Suppressor macrophage treated with lipopolysaccharide for 4 hours (primary cell): ENCODE measurements around the gene DCUN1D2.
"Not testable (repeated sequence)": the region's sequence is repeated elsewhere in the genome, so short reads cannot be mapped to it uniquely, and the experiment has no call there.

Experiments used
- DNase-seq: peaks from one replicate; pipeline ENCODE4 v3.0.0-alpha.2; 2020

DCUN1D2 gene

DNA sequence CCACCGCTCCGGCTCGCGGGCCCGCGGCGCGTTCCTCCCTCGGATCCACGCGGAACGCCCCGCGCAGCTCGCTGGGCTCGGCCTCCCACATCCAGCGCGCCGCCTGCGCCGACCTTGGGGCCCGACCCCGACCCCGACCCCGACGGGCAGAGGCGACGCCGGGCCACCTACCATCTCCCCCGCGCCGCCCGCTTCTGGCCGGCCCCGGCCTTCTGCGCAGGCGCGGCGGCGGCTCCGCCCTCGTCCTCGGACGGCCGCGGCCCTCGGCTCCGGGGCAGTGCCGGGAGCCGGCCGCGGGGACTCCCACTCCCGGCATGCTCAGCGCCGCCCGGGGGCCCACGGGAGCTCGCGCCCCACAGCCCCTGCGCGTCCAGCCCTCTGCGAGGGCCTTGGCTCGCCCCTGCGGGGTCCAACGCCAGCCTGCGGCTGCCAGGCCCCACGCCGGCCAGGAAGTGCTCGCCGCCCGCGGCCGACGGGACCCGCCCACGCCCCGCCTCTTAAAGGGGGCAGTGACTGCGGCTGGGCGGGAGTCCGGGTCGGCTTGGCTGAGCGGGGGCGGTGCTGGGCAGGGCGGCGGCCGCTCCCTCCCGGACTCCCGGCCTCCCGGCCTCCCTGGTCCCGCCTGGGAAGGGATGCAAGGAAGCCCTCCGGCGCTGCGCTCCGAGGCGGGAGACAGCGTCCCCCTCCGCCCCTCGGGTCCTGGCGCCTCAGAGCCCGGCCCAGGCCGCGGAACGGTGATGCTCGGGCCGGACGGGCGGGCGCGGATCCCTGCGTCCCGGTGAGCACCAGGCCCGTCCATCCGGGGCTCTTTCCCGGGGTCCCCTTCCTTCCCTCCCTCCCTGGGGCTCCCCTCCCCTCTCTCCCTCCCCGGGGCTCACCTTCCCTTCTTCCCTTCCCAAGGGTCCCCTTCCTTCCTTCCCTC, at the start of gene DCUN1D2:
Gene DCUN1D2 (minus strand): TSS at position 216 of the 922 bp plus-strand sequence. CDS start 42 bp downstream, at position 174.
- DNase-seq: peak; percentile 96

DNA sequence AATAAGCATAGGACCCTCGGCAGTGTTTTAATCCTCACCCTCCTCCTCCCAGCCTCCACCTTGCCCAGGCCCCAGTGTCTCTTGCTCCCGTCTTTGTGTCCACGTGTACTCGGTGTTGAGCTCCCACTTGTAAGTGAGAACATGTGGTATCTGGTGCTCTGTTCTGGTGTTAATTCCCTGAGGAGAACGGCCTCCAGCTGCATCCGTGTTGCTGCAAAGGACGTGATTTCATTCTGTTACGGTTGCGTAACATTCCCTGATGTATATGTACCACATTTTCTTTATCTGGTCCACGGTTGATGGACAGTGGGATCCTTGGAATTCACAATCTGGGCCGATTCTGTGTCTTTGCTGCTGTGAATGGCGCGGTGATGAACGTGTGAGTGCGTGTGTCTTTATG, 49.3 kb upstream of the DCUN1D2 start:
- no peak for DNase-seq

DNA sequence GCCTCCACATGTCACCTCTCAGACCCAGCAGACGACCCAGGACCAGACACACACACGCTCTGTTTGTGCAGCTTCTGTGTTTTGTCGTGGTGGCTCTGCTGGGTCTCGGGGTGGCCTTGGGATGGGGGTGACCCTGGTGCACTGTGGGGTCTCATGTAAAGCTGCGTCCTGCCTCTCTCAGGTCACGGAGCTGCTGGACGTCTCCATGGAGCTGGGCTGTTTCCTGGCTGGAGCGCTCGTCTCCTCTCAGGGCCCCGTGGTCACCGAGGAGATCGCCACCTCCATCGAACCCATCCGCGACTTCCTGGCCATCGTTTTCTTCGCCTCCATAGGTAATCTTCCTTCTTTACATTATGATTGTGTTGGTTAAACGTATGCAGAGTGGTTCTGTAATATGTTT, 48.7 kb upstream of the DCUN1D2 start:
- no peak for DNase-seq

DNA sequence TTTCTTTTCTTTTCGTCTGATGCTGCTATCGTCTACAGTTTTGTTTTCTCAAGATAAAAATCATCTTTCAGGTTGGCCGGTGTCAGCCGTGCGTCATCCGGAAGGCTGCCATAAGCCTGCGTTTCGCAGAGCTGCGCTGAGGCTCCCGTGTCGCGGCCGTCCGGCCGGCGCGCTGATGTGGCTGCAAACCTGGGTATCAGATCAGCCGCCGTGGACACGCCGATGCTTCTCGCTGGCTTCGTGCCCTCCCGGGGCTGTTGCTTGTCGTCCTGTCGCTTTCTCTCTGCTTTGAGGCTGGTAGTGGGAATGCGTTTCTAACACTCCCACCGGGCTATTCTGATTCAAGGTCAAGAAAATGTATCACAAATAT, 48.2 kb upstream of the DCUN1D2 start:
- no peak for DNase-seq

DNA sequence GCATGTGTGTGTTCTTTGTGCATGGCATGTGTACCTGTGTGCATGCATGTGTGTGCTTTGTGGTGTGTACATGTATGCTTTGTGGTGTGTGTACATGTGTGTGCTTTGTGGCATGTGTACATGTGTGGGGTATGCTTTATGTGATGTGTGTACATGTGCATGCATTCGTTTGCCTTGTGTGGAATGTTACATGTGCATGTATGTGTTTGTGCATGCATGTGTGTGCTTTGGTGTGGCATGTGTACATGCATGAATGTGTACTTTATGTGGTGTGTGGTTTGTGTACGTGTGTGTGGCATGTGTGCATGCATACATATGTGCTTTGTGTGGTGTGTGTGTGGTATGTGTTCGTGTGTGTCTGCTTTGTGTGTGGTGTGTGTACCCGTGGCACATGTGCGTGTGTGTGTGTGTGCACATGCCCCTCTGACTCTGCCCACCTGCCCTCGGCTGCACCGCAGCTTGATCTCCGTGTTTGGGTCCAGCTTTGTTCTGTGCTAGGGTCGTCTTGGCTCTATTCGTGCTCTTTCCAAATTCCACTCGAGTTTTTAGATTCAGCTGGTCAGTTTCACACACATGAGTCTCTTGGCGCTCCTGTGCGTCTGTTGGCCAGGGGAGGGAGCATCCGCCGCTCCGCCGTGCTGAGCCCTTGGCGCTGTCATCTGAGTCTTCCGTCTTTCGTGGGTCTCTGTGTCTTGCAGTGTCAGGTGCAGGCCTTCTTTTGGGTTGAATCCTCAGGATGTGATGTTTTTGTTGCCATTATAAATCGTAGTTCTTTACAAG, 47.6 kb upstream of the DCUN1D2 start:
- no peak for DNase-seq

DNA sequence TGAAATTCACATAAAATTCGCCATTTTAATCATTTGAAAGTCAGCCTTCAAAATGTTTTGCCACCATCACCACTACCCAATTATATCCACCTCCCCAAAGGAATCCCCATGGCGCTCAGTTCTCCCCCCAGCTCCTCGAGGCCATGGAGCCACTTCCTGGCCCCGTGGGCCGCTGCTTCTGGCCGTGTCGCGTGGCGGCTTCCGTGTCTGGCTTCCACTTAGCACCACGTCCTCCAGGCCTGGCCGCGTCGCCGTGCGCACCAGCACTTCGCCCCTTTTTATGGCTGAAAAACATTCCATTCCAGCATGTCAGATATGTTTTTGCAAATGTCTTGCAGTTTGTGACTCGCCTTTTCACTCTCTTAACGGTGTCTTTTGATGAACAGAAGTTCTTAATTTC, 46.7 kb upstream of the DCUN1D2 start:
- no peak for DNase-seq

DNA sequence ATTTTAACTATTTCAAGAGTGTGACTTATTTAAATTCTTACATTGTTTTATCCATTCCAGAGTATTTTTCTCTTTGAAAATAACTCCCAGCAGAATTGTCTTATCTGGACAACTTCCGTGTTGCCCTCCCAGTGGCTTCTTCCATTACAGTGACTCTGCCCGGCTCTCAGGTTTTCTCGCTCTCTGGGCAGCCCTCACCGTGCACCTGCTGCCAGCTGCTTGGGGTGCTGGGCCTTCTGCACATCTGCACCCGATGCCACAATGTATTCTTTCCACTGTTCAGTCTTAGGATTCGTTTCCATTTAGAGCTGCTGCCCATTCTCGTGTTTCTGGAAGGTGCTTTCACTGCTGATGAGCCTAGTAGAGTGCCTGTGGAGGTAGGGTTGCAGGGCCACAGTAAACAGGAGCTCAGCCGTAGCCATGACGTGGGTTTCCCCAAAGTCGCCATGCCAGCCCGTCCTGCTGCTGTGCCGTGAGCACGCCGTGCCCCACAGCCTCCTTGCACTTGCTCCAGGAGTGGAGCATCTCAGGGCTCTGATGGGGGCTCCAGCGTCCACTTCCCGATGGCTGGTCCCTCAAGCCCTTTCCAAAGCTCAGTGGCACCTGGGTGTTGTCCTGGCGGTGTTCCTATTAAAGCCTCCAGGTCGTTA, 46.1 kb upstream of the DCUN1D2 start:
- DNase-seq: no peak

DNA sequence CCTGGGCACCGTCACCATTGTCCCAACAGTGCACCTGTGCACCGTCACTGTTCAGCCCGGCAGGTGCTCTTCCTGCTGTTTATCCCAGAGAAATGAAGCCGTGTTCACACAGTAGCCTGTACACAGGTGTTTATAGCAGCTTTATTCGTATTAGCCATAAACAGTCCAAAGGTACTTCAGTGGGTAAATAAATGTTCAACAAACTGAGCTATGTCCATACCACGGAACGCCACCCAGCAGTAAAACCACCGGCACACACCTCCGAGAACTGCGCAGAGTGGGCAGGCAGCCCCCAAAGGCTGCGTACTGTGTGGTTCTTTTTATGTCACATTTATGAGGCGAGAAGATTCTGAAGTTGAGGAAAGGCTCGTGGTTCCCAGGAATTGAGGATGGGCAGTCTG, 44.9 kb upstream of the DCUN1D2 start:
- no peak for DNase-seq

DNA sequence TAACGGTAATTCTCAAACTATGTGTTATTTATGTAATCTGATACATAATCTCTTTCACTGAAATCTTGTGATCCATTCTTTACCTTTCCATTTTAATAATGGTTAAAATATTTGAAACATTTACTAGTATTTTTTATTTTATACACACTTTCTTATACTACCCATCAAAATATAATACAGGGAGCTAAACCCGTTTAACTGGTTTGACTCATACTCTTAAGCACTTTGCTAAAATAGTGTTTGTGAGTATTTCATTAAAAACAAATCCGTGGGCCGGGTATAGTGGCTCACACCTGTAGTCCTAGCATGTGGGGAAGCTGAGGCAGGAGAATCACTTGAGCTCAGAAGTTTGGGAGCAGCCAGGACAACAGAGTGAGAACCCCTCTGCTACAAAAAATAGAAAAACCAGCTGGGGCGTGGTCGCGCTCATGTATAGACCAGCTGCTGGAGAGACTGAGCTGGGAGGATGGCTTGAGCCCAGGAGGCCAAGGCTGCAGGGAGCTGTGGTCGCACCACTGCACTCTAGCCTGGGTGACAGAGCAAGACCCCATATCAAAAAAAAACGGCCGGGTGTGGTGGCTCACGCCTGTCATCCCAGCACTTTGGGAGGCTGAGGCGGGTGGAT, 43.8 kb upstream of the DCUN1D2 start:
- no peak for DNase-seq

DNA sequence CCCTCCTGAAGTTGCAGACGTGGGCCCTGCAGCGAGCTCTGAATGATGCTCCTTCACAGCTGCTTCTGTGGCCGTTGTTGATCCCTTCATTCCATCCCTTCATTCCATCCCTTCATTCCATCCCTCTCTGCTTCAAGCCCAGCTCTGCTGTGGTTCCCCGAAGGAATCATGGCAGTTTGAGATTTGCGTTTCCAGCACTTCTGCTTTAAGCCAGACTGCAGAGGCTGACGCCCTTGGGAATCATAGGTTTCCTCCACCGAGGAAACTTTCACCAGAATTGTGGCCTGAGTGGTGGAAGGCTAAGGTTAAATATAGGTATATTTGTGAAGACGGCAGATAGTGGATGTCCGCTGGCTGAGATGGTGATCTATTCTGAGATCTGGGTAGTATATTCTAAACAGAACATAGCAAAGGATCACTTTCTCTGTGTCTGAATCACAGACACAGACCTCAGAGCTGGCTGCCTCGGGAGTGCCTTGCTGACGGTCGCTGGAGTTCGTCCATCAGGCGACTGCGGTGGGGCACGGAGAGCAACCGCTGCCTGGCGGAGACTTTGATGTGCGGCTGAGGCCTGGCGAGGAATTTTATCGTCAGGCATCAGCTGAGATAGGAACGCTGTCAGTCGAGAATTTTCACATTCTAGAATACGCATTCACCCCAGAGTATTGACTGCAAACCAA, 42.8 kb upstream of the DCUN1D2 start:
- DNase-seq: no peak

DNA sequence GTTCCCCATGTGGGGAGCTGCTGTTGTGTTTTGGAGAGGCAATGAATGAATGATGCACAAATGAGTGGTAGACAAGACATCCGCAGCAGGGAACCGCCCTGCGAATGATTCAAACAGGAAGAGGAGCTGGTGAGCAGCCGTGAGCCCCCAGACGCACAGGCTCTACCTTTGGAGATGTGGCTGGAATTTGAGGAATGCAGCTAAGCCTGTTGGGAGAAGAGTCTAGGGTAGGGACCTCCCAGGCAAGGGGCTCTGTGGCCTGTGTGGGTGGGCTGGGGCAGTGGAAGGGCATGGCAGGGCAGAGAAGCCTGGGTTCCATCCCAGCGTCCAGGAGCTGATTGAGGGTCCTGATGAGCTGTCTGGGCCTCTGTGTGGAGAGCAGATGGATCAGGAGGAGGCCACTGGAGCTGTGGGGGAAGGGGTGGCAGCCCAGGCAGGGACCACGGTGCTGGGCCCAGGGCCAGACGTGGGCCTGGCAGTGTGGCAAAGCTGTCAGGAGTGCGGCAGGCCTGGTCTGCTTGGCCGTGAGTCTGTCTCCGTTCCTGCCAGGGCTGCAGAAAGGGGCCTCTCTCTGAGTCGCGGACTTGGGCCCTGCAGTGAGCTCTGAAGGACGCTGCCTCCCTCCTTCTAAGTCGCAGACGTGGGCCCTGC, 41.8 kb upstream of the DCUN1D2 start:
- DNase-seq: no peak

DNA sequence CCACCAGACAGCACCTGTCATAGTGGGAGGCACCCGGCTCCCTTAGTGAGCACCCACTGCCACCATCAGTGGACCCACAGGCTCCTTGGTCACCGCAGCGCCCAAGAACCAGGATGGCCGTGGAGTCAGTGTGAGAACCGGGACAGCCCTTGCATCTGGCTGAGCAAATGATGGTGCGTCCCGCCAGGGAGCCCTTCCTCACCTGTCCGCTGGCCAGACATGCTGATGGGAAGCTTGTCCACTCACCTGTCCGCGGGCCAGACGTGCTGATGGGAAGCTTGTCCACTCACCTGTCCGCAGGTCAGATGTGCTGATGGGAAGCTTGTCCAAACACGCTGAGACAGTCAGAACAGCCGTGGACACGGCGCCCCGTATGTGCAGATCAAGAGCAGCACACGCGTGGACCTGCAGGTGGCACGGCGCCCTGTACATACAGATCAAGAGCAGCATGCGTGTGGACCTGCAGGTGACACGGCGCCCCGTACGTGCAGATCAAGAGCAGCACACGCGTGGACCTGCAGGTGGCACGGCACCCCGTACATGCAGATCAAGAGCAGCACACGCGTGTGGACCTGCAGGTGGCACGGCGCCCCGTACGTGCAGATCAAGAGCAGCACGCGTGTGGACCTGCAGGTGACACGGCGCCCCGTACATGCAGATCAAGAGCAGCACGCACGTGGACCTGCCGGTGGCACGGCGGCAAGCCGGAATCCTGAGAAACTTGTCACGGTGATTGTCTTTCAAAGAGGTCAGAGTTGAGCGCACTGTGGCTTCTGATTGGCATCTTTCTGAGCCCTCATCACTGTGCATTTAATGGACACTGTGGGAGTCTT, 40.7 kb upstream of the DCUN1D2 start:
- no peak for DNase-seq

DNA sequence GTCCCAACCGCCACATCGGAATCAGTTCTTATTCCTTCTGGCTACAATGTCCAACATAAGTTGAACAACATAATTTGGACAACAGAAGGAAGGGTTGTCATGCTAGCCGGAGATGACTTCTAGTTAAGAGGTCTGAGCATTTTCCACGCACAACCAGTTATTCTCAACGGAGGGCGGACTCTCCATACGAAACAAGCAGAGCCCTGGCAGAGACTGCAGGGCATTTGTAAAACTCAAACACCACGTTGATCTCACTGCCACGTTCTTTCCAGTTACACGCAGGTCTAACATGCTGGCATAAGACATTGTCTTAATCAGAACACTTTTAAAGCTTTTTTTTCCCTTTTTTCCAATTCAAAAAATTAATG, 38.3 kb upstream of the DCUN1D2 start:
- DNase-seq: no peak

DNA sequence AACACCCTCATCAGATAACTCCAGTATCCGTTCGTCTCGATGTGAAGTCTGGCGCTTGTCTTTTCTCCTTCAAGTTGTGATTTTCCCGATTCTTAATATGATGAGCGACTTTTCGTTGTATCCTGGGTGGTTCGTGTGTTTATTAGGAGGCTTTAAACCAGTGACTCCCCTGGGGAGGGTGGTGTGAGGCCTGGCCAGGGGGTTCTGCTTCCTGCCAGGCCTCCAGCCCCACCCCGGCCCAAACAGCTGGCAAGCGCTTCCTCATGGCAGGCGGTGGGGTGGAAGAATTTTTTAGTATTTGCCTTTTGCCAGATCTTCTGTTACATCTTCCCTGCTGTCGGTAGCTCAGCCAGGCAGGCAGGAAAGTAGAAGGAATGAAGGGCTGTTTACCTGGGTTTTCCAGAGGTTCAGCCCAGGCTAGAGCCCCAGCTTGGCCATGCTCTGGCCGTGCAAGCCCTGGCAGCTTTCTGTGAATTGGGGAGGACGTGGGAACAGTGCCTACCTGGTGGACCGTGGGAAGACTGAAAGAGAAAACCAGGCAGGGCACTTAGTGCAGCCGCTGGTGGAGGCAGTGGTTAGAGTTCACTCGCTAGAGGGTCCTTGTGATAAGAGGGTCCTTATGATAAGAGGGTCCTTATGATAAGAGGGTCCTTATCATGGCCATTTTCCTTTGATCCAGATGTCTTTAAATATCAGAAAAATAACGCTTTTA, 37.7 kb upstream of the DCUN1D2 start:
- no peak for DNase-seq

DNA sequence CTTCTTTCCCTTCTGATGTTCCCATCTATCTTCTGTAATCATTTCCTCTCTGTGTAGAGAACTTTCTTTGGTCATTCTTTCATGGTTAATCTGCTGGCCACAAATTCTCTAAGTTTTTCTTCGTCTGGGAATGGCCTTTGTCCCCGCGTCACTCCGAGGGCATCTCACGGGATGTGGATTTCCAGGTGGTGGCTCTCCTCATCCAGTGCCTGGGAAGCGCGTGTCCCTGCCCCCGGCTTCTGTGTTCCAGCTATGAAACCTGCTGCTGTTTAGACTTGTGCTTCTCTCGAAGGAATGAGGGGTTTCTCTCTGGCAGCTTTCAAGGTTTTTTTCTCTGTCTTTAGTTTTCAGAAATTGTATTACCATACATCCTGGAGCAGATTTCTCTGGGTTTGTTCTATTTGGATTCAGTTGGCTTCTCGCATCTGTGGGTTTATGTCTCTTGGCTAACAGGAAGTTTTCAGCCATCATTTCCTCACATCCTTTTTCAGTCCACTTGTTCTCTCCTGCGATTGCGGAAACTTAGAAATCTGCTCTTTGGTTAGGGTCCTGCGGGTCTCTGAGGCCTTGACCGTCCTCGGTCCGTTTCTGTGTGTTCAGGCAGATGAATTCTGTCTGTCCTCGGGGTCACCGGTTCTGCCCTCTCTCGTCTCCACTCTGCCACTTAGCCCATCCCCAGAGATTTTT, 36.9 kb upstream of the DCUN1D2 start:
- no peak for DNase-seq

DNA sequence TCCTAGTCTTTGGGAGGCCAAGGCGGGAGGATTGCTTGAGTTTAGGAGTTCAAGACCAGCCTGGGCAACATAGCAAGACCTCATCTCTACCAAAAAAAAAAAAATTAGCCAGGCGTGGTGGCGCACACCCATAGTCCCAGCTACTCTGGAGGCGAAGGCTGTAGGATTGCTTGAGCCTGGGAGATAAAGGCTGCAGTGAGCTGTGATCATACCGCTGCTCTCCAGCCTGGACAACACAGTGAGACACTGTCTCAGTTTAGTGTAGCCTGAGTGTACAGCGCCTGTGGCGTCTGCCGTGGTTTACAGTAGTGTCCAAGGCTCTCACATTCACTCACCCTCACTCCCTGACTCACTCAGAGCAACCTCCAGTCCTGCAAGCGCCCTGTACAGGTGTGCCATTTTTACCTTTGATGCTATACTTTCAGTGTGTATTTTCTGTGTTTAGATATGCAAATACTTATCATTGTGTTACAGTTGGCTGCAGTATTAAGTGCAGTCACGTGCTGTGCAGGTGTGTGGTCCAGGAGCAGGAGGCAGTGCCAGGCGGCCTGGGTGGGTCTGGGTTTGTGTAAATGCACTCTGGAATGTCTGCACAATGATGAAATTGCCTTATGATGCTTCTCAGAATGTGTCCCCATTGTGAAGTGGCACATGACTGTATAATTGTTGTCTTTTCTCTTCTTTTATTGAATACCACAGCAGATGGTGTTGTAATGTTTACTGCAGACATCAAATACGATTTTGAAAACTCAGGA, 36.1 kb upstream of the DCUN1D2 start:
- no peak for DNase-seq

DNA sequence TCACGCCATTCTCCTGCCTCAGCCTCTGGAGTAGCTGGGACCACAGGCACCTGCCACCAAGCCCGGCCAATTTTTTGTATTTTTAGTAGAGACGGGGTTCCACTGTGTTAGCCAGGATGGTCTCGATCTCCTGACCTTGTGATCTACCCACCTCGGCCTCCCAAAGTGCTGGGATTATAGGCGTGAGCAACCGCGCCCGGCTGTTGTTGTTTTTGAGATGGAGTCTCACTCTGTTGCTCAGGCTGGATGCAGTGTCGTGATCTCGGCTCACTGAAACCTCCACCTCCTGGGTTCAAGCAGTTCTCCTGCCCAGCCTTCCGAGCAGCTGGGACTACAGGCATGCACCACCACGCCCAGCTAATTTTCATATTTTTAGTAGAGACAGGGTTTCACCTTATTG, 31.9 kb upstream of the DCUN1D2 start:
- DNase-seq: not testable (repeated sequence)

DNA sequence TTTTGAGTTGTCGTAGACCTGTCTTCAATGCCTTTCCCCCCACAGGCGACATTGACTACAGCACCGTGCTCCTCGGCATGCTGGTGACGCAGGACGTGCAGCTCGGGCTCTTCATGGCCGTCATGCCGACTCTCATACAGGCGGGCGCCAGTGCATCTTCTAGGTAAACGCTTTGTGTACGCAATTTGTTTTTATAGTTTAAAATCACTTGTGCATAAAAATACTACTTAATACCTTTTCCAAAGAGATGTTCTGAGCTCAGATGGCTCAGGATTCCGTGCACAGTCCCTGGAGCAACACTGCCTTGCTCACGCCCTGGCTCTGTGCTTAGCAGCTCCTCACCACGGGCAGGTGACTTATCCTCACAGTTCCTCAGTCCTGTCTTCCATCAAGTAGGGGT, 30.1 kb upstream of the DCUN1D2 start:
- DNase-seq: no peak

DNA sequence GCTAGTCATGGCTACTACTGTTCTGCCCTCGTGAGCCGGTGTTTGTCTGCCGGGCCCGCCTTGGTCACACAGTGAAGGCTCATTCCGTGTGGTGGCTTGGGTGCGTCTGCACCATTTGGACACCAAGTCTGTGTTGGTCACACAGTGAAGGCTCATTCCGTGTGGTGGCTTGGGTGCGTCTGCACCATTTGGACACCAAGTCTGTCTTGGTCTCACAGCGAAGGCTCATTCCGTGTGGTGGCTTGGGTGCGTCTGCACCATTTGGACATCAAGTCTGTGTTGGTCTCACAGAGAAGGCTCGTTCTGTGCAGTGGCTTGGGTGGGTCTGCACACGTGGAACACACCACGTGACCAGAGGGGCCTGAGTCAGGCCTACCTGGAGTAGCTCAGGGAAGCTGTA, 29.0 kb upstream of the DCUN1D2 start:
- DNase-seq: no peak
